HG03378 (cell line): Measurements from ENCODE around the gene ADM.
"Not testable (repeated sequence)": the region's sequence is repeated elsewhere in the genome, so short reads cannot be mapped to it uniquely, and the experiment has no call there.

Experiments used
- ATAC-seq: cut with Tn5 transposase; IDR thresholded peaks from one replicate; pipeline ENCODE4 v1.9.1; 2021; ENCODE audit warnings: mild to moderate bottlenecking, moderate library complexity; ENCODE audit not compliant: unreplicated experiment

Gene ADM

DNA sequence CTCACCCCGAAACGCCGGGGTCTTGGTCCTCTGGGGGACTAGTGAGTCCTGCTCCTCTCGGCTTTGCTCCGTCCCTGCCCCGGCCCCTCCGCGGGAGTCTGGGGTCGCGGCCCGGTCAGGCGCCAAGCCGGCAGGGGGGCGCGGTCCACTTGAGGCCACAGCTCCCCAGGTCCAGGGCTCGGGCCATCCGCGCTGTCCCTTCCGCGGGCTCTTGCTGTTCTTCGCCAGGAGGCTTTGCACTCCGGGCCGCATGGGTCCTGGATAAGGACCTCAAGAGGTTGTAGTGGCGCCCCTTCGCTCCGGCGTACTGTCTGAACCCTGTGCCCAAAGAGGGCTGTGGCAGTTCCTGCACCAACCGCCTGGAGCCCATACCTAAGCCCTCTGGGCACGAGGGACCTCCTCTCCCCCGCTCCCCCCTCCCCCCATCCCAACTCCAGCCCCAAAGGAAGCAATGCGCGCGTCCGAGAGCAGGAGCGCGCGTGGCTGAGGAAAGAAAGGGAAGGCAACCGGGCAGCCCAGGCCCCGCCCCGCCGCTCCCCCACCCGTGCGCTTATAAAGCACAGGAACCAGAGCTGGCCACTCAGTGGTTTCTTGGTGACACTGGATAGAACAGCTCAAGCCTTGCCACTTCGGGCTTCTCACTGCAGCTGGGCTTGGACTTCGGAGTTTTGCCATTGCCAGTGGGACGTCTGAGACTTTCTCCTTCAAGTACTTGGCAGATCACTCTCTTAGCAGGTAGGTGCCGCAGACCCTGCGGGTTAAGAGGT lies at the start of gene ADM:
ADM (plus strand) TSS at position 579 of the 767 bp plus-strand sequence. CDS start 628 bp downstream, outside the sequence.
- ATAC-seq, result no peak

GRCh38 chr11:10255388-10256125 lies 49.3 kb upstream of the ADM start:
- no peak for ATAC-seq

DNA sequence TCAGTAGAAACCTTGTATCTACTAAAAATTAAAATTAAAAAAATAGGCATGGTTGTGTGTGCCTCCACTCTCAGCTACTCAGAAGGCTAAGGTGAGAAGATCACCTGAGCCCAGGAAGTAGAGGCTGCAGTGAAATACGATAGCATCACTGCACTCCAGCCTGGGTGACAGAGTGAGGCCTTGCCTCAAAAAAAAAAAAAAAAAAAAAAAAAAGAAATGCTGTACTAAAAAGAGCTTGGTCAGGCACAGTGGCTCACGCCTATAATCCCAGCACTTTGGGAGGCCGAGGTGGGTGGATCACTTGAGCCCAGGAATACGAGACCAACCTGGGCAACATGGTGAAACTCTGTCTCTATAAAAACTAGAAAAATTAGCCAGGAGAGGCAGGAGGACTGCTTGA lies 47.4 kb upstream of the ADM start:
- no peak for ATAC-seq

GRCh38 chr11:10261821-10262220 lies 43.1 kb upstream of the ADM start:
- ATAC-seq, result no peak

DNA sequence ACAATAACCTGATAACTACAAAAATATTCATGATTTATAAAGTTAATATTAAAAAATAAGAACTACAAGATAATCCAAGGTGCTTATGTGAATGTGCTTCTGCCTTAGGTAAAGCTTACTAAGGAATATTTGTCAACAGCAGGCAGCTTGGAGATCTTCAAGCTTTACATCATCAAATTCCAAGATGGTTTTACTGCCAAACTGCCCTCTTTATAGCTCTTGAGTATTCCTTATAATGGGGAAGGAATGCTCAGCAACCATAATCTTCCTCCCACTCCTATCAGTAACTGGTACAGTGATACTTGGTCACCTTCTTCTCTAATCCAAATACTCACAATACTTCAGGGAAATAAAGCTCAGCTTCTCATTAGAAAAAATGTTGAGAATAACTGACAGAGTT lies 40.9 kb upstream of the ADM start:
- ATAC-seq, result no peak

GRCh38 chr11:10264716-10265115 lies 40.2 kb upstream of the ADM start:
- ATAC-seq, result not testable (repeated sequence)

DNA sequence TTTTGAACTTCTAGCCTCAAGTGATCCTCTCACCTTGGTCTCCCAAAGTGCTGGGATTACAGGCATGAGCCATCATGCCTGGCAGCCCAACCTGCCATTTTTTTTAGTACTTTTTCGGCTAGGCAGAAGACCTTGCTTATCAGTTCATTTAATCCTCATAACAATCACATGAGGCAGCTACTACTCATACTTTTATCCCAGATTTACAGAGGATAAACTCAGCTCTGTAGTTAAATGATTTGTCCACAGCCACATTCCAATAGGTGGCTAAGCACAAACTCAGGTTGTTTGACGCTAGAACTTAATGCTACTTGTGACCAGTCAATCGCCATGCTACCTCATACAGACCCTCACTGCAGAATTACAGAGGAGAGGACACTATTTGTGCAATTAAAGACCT lies 38.9 kb upstream of the ADM start:
- ATAC-seq, result no peak

- ATAC-seq, result no peak
These were observed 37.1 kb upstream of the ADM start for GRCh38 chr11:10267821-10268220.

DNA sequence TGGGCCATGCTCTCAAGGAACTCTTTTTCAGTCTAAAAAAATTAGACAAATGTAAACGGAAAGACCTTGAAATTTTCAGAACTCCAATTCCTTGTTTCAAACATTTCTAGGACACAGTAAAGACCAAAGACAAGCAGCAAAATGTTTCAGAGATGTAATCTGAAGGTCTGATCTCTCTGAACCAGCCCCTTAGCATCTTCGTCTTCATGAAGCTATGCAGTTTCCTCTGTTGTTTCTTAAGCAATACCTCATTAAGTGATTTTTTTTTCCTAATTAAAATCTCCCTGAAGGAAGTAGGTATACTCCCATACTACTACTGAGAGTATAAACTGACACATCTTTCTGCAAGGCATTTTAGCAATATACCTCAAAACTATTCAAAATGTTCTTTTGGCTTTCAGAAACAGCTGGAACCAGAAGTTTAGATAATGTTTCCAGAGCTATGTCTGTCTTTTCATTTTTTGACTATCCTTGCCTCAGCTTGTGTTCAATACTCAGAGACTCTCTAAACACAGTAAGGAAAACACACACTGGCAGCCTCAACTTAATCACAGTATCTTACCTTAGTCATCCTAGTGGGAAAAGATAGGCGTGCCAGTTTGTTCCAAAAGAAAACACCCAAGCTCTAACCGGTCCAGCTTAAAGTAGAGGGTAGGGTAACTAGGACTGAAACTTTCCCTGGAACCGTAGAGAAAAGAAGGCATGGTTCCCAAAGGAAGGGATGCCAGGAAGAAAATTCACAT lies 36.0 kb upstream of the ADM start:
- ATAC-seq, result no peak

GRCh38 chr11:10272132-10272531 lies 32.7 kb upstream of the ADM start:
- no peak for ATAC-seq

GRCh38 chr11:10273738-10274137 lies 31.1 kb upstream of the ADM start:
- ATAC-seq, result no peak

- no peak for ATAC-seq
These were observed 30.1 kb upstream of the ADM start for GRCh38 chr11:10274726-10275125.

DNA sequence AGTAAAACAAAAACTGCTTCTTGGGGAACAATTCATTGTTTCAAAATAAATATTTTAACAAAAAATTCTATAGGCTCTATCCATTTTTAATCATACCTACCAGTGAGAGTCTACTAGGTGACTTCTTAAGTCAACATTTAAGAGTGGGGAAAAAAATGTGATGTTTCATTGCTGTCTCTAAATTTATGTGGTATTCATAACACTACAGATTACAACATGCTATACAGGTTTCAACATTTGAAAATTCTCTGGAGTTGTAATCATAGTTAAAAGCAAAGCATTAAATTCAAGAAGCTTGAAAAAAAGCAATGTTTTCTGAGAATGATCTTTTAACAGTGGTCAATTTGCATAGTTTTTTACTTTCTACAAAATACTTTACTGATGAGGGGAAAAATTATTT lies 29.2 kb upstream of the ADM start:
- ATAC-seq, result no peak

GRCh38 chr11:10282117-10282516 lies 22.8 kb upstream of the ADM start:
- ATAC-seq, result no peak

- ATAC-seq, result no peak
These were observed 20.9 kb upstream of the ADM start for GRCh38 chr11:10283991-10284390.

DNA sequence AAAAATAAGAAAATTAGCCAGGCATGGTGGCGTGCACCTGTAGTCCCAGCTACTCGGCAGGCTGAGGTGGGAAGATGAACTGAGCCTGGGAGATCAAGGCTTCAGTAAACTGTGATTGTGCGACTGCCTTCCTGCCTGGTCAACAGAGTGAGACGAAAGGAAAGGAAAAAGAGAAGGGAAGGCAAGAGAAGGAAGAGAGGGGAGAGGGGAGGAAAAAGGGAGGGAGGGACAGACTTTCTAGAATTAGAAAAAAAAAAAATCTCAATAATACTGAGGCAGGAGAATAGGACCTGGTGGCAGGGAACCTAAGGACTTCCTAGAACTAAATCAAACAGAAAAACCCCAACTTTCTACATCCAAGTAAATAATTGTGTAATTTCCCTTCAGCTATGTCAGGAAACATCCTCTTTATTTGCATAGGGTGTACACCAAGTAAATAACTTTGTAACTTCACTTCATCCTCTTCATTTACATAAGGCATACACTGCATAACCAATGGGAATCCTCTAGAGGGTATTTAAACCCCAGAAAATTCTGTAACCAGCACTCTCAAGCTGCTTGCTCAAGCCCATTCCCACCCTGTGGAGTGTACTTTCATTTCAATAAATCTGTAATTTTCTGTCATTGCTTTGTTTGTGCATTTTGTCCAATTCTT lies 19.6 kb upstream of the ADM start:
- no peak for ATAC-seq

GRCh38 chr11:10287140-10287539 lies 17.7 kb upstream of the ADM start:
- ATAC-seq, result no peak

DNA sequence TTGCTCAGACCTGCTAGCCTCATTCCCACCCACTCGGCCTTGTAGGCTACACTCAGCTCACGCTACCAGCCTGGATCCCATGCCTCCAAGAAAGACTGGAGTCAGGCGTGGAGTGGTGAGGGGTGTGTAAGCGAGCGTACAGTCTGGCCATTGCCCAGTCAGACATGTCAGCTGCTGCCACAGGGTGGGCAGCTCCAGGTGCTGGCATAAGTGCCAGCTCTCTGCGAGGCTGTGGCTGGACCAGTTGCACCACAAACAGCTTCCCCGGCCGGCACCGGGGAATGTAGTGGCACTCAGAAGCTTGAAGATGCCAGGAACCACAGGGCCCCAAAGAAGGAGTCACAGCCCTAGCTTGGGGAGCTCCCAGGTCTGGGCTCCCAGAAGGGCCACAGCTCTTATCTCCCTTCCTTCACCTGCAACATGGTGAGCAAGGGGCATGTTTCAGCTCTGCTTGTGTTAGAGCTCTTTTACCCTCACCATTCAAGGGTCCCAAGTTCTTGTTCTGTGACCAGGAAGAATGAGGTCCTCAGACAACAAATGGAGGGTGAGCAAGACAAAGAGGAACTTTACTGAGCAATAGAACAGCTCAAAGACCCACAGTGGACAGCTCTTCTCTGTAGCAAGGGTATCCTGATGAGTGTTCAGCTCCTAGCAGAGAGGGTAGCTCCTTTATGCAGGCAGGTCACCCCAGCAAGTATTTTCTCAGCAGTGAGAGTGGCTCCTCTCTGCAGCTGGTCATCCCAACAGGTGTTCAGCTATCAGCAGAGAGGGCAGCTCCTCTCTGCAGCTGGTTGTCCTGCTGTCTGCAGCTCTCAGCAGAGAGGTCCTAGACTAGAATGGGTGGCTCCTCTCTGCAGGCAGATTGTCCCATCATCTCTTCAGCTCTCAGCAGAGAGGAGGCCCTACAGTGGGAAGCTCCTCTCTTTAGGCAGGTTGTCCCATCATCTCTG lies 16.8 kb upstream of the ADM start:
- ATAC-seq, result no peak

- no peak for ATAC-seq
These were observed 15.8 kb upstream of the ADM start for GRCh38 chr11:10288881-10289764.
